ENCODE data around the gene GDF10.

GDF10 gene, protein sequence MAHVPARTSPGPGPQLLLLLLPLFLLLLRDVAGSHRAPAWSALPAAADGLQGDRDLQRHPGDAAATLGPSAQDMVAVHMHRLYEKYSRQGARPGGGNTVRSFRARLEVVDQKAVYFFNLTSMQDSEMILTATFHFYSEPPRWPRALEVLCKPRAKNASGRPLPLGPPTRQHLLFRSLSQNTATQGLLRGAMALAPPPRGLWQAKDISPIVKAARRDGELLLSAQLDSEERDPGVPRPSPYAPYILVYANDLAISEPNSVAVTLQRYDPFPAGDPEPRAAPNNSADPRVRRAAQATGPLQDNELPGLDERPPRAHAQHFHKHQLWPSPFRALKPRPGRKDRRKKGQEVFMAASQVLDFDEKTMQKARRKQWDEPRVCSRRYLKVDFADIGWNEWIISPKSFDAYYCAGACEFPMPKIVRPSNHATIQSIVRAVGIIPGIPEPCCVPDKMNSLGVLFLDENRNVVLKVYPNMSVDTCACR

DNA sequence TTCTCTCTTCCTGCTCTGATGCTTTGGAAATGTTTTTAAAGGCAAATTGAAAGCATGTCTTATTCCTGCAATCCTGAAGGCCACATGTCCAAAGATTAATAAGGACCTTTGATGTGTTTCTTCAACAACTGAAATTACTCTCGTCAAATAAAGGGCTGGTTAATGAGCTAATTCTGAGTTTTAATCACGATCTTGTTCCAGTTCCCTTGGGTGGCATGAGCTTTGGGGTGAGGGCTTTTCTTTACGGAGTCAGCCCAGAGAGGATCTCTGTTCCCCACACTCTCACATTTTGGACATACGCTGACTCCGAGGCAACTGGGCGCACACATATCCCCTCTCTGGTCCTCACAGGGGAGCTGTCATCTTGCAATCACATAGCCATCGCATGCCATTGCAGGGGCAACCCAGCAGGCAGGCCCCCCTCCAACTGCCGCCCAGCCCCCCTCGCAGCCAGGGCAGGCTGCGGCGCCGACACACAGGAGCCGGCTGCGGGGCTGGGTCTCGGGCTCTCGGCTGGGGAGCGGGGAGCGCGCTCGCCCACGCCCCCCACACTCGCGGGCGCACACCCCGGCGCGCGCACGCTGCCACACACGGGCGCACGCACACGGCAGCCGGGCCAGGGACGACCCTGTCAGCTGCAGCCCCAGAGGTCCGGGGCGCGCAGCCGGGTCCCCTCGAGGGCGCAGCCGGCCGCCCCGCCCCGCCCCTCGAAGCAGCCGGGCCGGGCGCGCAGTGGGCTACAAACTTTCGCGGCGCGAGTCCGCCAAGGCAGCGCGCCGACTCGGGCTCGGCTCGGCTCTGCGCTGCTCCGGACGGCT, at the start of gene GDF10:
GDF10 (plus strand) TSS at position 587 of the 818 bp plus-strand sequence. CDS start 455 bp downstream, outside the sequence.
- no peak for DNase-seq (ENCODE audit: low spot score)

DNA sequence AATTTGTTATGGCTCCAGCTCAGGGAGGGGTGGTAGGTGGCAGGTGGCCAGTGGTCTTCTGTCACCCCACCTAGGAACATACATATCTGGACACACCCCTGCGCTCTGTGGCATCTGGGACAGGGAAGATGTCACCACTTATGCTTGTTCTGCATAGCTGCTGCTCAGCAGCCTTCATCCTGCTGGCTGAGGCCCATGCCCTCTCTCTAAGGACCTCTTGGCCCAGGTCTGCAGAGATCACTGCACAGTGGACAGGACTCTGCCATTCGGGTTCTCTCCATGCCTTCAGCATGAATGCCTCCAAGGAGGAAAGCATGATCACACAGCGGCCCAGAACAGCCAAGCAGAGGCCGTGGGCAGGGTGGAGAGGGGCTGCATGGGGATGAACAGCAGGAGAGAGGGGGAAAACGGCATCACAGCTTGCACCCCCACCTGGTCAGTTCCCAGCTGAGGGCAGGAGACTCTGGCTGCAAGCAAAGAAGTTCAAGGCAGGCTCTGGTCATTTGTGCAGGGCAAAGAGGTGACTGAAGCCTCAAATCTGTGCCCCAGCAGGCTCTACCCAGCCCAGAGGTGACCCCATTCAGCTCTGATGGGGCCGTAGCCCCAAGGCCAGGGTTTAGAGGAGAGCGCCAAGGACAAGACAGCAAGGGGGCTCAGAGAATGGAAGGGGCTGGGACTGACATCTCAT, 47.8 kb upstream of the GDF10 start:
- no peak for DNase-seq (ENCODE audit: low spot score)

DNA sequence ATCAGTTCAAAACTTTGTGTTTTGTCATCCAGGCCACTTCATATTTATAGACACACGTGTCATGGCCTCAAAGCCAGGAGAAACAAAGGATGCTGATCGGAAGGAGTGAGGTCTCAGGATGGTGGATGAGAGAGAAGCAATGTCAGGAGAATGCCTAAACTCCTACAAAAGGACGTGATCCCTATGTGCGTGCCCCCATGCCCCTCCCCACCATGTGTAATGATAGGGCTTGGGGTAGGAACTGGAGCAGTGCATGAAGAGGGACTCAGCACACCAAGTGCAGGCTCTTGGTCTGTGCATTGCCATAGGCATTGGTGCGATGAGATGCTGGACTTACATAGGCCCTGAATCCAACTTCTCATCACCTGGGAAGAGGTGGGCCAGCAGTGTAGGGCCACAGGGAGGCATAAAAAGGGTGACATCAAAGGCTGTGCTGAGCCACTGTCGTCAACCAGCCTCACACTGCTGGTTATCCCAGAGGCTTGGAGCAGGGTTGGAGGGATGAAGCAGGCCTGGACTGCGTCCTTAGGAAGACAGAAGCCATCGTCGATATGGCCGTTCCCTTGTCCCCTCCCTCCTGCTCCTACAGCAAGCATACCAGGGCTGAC, 46.9 kb upstream of the GDF10 start:
- no peak for DNase-seq (ENCODE audit: low spot score)

DNA sequence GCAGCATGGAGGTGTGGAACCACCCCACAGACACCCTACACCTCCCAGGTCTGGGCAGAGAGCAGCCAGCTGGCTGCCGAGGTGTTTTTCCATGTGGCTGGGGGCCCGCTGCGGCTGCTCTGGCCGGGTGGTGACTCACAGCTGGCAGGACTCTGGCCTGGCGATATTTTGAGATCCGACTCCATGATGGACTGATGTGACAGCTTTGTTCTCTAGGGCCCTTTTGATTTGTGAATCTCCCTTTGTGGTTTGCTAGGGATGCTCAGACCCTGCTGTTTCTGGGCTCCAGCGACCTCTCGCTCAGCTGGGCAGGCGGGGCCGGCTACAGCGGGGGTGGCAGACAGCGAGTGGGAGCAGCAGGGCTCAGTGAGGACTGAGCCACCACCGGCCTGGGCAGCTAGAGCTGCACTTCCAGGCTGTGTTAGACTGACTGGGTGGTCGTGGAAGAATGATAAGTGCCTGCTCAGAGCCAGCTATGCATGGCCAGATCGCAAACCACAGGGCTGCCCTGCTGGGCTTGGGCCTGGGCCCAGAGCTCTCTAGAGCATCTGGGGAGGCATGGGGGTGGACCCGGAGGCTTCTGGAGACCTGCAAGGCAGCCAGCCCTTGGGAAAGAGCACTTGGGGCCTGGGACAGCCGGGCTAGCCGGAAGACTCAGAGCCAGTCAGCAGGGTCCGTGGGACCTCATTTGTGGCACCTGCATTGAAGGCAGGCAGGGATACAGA, 46.2 kb upstream of the GDF10 start:
- DNase-seq (ENCODE audit: low spot score): no peak

DNA sequence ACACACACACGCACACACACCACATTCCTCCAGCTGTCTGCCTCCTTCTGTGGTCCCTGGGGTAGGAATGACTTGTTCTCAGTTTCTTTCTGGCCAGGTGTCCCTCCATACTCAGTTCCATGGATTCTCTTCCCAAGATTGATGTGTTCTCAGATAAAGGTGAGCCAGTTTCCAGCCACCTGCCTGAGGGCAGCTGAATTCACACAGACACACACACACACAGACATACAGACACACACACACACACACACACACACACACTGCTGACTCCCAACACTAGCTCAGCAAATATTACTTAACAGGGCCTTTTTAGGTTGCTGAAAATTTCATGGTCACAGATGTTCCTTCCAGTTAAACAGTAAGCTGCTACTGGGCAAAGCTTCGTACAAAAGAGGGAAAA, 45.4 kb upstream of the GDF10 start:
- DNase-seq (ENCODE audit: low spot score): no peak

DNA sequence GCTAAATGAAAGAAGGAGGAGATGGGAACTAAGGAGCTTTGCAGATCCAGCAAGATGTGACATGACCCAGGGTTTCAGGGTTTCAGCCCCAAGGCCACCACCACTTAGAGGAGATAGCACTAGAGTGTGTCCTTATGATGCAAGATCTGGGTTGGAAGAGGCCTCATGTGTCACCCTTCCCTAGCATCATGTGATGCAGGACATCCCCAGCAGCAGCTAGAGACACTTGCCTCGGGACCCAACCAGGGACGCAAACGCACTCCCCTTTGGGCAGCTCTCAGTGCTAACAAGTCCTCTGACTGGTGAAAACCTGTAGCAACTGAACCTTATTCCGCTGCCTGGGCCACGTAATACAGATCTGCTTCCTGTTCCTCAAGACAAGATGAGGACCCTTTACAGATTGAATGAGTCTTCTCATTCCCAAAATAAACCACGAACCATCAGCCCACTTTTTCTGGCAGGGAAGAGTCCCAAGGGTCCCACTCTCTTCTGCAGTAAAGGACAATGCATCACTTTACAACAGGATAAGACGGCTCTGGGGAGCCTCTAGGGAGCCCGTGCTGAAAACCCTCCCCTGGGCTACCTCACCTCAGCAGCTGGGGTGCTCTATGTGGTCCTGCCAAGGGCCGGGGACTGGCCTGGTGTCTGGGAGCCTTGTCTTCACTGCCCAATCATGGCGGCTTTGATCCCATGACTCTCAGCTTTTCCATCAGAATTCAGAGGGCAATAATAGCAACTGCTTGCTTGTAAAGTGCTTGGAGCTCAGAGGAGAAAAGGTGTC, 44.8 kb upstream of the GDF10 start:
- no peak for DNase-seq (ENCODE audit: low spot score)

DNA sequence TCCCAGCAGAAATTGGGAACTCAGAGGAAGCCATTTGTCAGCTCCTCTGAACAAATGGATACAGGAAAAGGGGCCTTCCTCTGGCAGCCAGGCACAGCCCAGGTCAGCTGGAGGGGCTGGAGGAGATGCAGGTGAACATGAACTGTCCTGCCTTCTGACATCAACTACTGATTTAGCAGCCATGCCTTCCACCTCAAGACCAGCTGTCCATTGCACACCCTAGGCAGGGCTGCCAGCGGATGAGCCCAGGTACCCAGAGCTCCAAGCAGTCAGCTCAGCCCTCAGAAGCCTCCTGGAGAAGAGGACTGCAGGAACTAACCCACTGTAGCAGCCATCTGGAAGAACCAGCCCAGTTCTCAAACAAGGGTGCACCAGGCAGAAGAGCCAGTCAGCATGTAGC, 44.1 kb upstream of the GDF10 start:
- no peak for DNase-seq (ENCODE audit: low spot score)

DNA sequence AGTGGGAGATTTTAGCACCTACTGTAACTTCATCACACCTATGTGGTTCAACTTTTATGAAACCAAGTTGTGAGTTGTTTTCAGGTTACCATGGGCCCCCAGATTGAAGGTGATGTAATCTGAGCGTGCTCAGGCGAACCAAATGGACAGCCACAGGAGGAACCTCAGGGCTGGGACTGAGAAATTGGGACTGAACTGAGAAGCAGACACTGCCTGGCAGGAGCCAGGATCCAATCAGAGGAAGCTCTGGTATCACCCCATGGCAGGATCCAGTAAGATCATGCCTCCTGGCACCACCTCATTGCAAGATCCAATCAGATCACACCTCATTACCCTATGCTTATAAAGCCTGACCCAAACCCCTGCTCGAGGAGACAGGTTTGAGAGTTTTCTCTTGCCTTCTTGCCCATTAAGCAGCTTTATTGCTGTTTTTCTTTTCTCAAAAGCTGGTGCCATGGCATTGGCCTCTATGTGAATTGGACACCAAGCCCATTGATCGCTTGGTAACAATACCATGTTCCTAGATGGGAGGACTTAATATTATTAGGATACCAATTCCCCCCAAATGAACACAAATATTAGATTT, 43.2 kb upstream of the GDF10 start:
- DNase-seq (ENCODE audit: low spot score): no peak

DNA sequence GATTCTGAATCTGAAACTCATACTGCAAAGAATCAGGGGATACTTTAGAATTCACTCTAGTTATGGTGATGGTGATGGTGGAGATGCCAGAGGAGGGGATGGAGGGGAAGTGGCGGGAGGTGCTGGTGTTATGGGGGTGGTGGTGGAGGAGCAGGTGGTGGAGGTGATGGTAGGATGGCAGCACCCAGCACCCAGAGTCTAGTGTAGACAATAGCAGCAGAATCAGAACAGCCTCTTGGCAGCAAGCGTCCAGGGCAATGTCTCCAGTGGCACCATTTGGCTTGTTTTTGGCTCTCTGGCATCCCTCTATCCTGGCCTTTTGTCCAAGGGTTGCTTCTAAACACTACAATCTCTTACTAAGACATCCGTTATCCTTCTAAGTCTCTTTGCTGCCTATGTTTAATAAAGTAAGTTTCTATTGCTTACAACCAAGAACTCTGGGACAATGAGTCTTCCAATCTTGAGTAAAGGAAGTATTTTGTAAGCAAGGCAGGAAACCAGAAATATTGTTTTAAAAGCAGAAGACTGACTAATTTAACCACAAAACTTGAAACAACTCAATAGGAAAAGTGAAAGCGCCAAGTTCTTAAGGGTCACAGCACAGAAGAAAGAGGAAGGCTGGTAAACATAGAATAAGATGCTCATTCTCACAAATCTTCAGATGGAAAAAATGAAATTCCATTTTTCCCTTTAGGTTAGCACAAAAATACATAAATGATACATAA, 42.4 kb upstream of the GDF10 start:
- DNase-seq (ENCODE audit: low spot score): no peak

DNA sequence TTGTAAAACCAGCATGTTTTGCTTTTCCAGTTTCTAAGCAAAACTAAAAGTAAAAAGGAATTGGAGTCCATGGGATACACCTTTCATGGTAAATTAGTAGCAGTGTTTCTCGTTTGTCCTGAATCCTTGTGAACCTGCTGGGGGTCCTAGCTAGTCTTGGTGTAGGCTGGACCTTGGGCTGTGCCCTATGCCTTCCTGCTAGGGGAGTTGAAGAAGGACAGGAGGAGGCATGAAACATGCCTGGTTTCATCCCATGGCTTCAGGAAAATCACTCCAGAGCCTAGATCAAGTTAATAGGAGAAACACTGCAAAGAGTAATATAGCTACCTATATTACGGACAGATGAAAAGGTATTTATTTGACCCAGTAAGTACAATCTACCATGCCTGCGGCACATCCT, 41.1 kb upstream of the GDF10 start:
- DNase-seq (ENCODE audit: low spot score): no peak

DNA sequence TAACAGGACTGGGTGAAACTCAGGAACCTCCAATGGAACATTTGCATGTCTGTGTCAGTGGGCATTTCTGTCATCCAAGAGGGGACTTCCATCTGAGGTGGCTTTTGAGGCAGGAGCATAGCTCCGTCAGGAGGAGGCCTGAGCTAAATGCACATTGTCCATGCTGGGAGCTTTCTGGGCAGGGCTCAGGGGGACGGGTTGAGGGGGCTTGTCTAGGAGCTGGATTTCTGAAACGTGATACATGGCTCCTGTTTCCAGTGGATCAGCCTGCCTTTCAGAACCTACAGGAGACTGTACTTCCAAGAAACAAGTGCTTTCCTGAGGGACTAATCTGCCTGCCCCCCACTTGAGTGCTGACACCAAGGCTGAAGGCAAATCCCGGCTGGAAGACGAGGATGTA, 40.5 kb upstream of the GDF10 start:
- no peak for DNase-seq (ENCODE audit: low spot score)

DNA sequence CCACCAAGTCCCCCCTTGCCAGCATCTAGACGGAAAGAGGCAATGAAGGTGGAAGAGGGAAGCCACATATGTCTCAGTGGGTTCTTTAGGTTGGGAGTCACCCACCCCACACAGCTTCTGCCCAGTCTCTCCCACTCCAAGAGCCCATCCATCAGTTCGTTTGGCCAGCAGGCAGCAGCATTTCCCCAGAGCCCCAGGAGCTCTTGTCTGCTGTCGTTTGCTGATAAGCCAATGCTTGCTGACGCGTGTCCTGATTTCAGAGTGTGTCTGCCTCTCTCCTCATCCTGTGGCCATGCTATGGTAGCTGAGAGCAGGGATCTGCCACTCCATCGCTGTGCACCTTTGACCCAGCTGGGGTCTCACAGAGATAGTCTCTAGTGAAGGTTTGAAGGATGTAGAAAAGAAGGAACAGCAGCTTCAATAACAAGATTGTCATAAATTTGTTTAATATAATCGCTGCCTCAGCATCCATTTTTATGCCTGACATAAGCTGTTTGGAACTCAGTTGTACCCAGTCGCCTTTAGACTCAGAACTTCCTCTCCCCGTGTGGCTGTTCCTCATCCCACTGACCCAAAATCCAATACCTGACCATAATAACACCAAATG, 39.4 kb upstream of the GDF10 start:
- DNase-seq (ENCODE audit: low spot score): no peak

DNA sequence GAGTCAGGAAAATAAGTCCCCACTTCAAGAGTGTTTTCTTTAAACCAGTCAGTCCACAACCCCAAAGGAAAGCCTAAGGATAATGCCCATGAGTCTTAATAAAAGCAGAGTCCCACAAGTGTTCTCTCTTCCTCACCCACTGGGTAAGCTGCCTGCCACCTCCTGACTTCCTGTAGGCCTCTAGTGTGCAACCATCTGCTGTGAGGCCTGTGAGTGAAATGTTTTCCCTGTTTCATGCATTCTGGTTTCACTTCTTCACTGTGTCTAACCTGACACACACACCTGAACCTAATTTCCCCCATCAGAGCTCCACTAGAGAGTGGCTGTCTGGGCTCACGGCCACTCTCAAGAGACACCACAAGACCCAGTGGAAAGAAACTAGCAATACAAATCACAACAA, 38.9 kb upstream of the GDF10 start:
- no peak for DNase-seq (ENCODE audit: low spot score)

DNA sequence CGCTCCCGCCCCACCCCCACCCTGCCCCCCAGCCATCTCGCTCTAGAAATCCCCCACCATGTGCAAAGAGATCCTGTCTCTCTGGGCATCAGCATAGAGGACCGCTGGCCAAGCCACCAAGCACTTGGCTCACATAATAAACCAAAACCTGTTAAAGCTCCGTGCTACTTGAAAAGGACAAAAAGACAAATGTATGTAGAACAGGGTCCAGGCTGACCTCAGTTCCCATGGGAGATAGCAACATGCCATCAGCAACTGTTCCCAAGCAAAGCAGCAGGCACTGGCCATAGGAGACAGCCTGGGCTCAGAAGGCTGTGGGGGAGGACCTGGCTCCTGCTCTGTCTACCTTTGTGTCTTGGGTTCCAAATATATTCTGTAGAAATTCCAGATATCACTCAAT, 38.4 kb upstream of the GDF10 start:
- no peak for DNase-seq (ENCODE audit: low spot score)

DNA sequence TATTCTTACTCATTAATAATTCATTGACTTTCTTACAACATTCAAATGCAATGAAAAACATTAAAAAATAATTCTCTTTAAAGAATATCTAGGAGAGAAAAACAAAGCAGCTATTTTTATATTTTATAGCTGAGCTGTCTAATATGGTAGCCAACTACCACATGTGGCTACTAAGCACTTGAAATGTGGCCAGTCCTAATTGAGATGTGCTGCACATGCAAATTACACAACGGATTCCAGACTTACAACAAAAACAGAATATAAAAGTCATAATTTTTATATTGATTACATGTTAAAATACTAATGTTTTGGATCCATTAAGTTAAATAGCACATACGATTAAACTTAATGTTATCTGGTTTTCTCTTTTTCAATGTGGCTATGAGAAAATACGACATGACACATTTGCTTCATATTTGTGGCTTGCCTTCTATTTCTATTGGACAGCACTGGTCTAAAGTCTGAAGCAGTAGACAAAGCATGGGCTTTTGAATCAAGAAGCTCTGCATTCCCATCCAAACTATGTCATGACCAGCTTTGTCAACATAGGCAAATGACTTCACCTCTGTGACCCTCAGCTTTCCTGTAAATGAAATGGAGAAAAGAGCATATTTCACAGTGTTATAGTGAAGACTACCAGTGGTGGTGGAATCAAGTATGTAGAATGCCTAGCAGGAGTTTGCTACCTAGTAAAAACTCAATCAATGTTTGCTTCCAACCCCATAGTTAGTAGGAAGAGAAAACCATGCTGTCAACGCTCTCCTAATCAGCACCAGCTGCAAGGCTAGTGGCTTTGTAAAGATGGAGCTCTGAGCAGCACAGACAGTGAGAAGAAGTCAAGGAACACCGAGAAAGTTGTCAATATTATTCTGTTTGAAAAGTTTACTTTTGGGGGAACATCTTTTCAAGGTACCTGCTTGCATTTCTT, 37.1 kb upstream of the GDF10 start:
- DNase-seq (ENCODE audit: low spot score): no peak

DNA sequence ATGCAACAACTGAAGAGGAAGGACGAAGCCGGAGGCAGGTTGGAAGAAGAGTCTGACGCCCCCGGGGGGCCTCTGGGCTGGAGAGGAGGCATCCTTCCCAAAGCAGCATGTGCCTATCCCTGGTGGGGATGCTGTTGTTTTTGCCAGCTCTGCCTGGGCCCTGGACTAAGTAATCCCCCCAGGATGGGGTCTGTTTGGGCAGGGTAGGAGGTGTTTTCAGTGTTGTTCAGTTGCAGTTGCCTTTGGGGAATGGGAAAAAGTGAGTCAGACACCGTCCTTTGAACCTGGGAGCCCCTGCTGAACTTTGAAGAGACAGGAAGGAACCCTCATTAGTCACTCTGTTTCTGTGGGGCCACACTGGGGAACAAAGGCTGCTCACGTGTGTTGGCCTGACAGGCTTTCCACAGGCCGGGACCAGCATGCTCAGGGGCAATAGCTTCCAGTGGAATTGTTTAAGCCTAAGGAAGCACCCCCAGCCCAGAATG, 35.2 kb upstream of the GDF10 start:
- peak; percentile 32 for DNase-seq (ENCODE audit: low spot score)

DNA sequence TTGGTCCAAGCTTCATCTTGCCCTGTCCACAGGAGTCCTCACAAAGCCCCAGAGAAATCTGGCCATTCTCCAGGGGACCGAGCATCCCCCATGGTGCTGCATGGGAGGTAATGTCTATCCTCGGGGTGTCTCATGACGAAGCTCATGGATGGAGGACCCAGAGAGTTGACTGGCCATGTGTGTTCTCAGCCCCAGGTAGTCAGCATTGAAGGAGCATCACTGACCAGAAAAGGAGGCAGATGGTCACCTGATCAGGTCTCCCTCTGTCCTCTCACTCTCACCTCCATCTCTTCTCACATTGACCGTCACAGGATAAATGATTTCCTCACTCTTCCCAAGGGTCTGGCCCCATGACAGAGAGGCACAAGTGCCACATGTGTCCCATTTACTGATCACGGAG, 33.4 kb upstream of the GDF10 start:
- no peak for DNase-seq (ENCODE audit: low spot score)

DNA sequence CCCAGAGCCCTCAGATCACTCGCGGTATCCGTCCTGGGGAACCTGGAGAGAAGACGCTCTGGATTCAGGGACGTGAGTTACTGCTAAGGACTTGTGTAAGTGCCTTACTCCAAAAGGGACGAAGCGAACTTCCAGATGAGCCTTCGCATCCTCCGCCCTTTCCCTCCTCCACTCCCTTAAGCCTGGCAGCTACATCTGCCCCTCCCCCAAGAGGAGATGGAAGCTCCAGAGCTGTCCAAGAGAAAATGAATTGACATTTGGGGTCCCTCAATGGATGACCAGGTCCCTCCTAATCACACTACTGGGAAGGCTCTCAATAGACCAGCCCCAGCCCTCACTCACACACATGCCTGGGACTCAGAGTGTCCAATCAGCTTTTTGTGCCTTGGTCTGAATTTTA, 31.3 kb upstream of the GDF10 start:
- no peak for DNase-seq (ENCODE audit: low spot score)

Measured in RKO (cell line).